Thyroid gland (tissue), 4 donors: Measurements from ENCODE around the gene SULF2.

Experiments
- POLR2A ChIP-seq, 2 donors: fragments of 450-650 bp; IDR thresholded peaks; one replicate each; pipeline ENCODE4 v1.6.1; 2017; ENCODE audit warnings: antibody characterized with exemption in 2 of 2, mild to moderate bottlenecking in 2 of 2, moderate library complexity in 1 of 2
- TF ChIP-seq, protein P1 (sequence below), 6 experiments: fragments of 200-600 bp in 3 of 6; fragments of 450-650 bp in 3 of 6; sonication (generic) in 3 of 6; IDR thresholded peaks; one replicate each; pipeline ENCODE4 v1.5.1; 2016 to 2019; ENCODE audit warnings: antibody characterized with exemption in 6 of 6, mild to moderate bottlenecking in 2 of 6, inconsistent platforms in 1 of 6, moderate library complexity in 1 of 6

- TF ChIP-seq, protein P1, sequence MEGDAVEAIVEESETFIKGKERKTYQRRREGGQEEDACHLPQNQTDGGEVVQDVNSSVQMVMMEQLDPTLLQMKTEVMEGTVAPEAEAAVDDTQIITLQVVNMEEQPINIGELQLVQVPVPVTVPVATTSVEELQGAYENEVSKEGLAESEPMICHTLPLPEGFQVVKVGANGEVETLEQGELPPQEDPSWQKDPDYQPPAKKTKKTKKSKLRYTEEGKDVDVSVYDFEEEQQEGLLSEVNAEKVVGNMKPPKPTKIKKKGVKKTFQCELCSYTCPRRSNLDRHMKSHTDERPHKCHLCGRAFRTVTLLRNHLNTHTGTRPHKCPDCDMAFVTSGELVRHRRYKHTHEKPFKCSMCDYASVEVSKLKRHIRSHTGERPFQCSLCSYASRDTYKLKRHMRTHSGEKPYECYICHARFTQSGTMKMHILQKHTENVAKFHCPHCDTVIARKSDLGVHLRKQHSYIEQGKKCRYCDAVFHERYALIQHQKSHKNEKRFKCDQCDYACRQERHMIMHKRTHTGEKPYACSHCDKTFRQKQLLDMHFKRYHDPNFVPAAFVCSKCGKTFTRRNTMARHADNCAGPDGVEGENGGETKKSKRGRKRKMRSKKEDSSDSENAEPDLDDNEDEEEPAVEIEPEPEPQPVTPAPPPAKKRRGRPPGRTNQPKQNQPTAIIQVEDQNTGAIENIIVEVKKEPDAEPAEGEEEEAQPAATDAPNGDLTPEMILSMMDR (IDR thresholded peaks at IDR 0.05) = no peak
- no peak for TF ChIP-seq POLR2A (IDR thresholded peaks at IDR 0.05)
Observed at GRCh38 chr20:47679462-47679861, 105.8 kb downstream of the SULF2 start.
